22Rv1 (cell line): Measurements from ENCODE around the gene ZNF672.

Source experiments
- ZFX ChIP-seq: fragments of 450-650 bp; IDR thresholded peaks from 2 replicates; pipeline ENCODE4 v1.6.1; 2017; ENCODE audit warnings: antibody characterized with exemption, borderline replicate concordance
- TF ChIP-seq, protein P1 (sequence below): fragments of 450-650 bp; IDR thresholded peaks from 2 replicates; pipeline ENCODE4 v1.5.1; 2017; ENCODE audit warnings: mild to moderate bottlenecking

DNA sequence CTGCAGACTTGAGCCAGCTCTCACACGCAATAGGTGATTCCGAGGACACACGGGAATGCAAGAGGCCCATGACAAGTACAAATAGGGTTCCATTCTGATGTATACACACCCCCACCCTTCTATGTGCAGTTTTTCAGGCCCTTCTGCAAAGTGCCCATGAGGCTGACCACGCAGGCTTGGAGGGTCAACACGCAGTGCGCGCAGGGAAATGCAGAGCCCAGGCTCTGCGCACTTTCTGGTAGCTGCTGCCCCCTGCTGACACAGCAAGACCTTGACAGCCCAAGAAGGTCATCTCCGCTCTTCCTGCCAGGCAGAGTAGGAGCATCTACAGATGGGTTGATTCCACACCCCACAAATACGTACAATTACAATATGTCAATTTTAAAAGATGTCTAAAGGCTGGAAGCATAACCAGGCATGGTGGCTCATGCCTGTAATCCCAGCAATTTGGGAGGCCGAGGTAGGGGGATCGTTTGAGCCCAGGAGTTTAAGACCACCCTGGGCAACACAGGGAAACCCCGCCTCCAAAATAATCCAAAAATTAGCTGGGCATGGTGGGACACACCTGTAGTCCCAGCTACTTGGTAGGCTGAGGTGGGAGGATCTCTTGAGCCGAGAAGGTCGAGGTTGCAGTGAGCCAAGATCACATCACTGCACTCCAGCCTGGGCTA, 30.8 kb upstream of the ZNF672 start:
- TF ChIP-seq, protein P1, sequence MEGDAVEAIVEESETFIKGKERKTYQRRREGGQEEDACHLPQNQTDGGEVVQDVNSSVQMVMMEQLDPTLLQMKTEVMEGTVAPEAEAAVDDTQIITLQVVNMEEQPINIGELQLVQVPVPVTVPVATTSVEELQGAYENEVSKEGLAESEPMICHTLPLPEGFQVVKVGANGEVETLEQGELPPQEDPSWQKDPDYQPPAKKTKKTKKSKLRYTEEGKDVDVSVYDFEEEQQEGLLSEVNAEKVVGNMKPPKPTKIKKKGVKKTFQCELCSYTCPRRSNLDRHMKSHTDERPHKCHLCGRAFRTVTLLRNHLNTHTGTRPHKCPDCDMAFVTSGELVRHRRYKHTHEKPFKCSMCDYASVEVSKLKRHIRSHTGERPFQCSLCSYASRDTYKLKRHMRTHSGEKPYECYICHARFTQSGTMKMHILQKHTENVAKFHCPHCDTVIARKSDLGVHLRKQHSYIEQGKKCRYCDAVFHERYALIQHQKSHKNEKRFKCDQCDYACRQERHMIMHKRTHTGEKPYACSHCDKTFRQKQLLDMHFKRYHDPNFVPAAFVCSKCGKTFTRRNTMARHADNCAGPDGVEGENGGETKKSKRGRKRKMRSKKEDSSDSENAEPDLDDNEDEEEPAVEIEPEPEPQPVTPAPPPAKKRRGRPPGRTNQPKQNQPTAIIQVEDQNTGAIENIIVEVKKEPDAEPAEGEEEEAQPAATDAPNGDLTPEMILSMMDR: peak; percentile 95
- no peak for TF ChIP-seq ZFX
